OCI-M1 (cell line): Measurements from ENCODE around the gene MGMT.

ENCODE experiments used
- DNase-seq: peaks from one replicate; lab custom pipeline; 2025; lab: John Stamatoyannopoulos, UW

The MGMT gene

GRCh38 chr10:129624526-129624925 lies 157.5 kb downstream of the MGMT start:
- DNase-seq: no peak

- DNase-seq: no peak
Observed at GRCh38 chr10:129626309-129626708, 159.3 kb downstream of the MGMT start.

- no peak for DNase-seq
Observed at GRCh38 chr10:129626796-129627435, 159.9 kb downstream of the MGMT start.

- no peak for DNase-seq
Observed at GRCh38 chr10:129627442-129627841, 160.4 kb downstream of the MGMT start.

- DNase-seq: no peak
Observed at GRCh38 chr10:129628823-129629222, 161.8 kb downstream of the MGMT start.

- DNase-seq: no peak
Observed at GRCh38 chr10:129629911-129630310, 162.9 kb downstream of the MGMT start.

- DNase-seq: no peak
Observed at GRCh38 chr10:129631006-129631405, 164.0 kb downstream of the MGMT start.

- DNase-seq: no peak
Observed at GRCh38 chr10:129631870-129632623, 165.0 kb downstream of the MGMT start.

- no peak for DNase-seq
Observed at GRCh38 chr10:129637010-129637409, 170.0 kb downstream of the MGMT start.

GRCh38 chr10:129637846-129638245 lies 170.8 kb downstream of the MGMT start:
- DNase-seq: no peak

GRCh38 chr10:129641351-129641750 lies 174.3 kb downstream of the MGMT start:
- DNase-seq: no peak

GRCh38 chr10:129641982-129642381 lies 174.9 kb downstream of the MGMT start:
- DNase-seq: no peak

GRCh38 chr10:129642427-129642826 lies 175.4 kb downstream of the MGMT start:
- no peak for DNase-seq

- no peak for DNase-seq
Observed at GRCh38 chr10:129643266-129643665, 176.2 kb downstream of the MGMT start.

GRCh38 chr10:129645487-129645886 lies 178.4 kb downstream of the MGMT start:
- no peak for DNase-seq

GRCh38 chr10:129646973-129647372 lies 179.9 kb downstream of the MGMT start:
- no peak for DNase-seq

- DNase-seq: no peak
Observed at GRCh38 chr10:129647590-129647989, 180.5 kb downstream of the MGMT start.

- no peak for DNase-seq
Observed at GRCh38 chr10:129648856-129649255, 181.8 kb downstream of the MGMT start.

GRCh38 chr10:129652021-129652420 lies 185.0 kb downstream of the MGMT start:
- no peak for DNase-seq

GRCh38 chr10:129652521-129653201 lies 185.6 kb downstream of the MGMT start:
- no peak for DNase-seq

- no peak for DNase-seq
Observed at GRCh38 chr10:129653428-129653827, 186.4 kb downstream of the MGMT start.

- DNase-seq: no peak
Observed at GRCh38 chr10:129653861-129654260, 186.8 kb downstream of the MGMT start.

GRCh38 chr10:129654461-129654860 lies 187.4 kb downstream of the MGMT start:
- DNase-seq: no peak
